Upper lobe of right lung (tissue), 1 donor: ENCODE data around the gene RIOX2. TPM values are rescaled to one million over a fixed set of nuclear protein-coding genes. Genes with fewer than 3 reads are reported as not detected.
A peak's percentile ranks its signal among the peaks of the same experiment; 100 is the strongest.

Experiments used
- ATAC-seq: fragments of 200-7000 bp; cut with Tn5 transposase; one replicate; pipeline ENCODE4 v1.9.1; 2020; ENCODE audit warnings: mild to moderate bottlenecking, moderate library complexity
- DNase-seq: peaks from one replicate; pipeline ENCODE4 v3.0.0-alpha.2; 2020
- H3K27ac ChIP-seq: fragments of 200-600 bp; one replicate; pipeline ENCODE4 v1.8.0; 2022
- H3K27me3 ChIP-seq: fragments of 200-600 bp; one replicate; pipeline ENCODE4 v1.8.0; 2022; ENCODE audit warnings: mild to moderate bottlenecking
- H3K36me3 ChIP-seq: fragments of 200-600 bp; one replicate; pipeline ENCODE4 v1.8.0; 2022
- H3K4me1 ChIP-seq: fragments of 200-600 bp; one replicate; pipeline ENCODE4 v1.8.0; 2022
- H3K4me3 ChIP-seq: fragments of 200-600 bp; one replicate; pipeline ENCODE4 v1.8.0; 2022; ENCODE audit warnings: mild to moderate bottlenecking
- H3K9me3 ChIP-seq: fragments of 200-600 bp; one replicate; pipeline ENCODE4 v1.8.0; 2022
- CTCF ChIP-seq: fragments of 200-600 bp; IDR thresholded peaks from one replicate; pipeline ENCODE4 v1.8.0; 2022; ENCODE audit warnings: antibody characterized with exemption
- intact Hi-C: fragments of 100-400 bp; cut with DNase I; formaldehyde crosslinking; loops from one replicate; pipeline ENCODE4 v1.11.0; 2022
- total RNA-seq: library from RNA; stranded (reverse); fragmentation: NEBNext Ultra II Directional; extraction: Animal tissue kit (Norgen Biotek cat#: 25700); gene quantifications from one replicate; pipeline ENCODE4 v1.2.1, GENCODE V29; 2021
- donor health status: DM: no; HTN: yes; CAD: no; lungs with severe emphysema.

Gene RIOX2
- total RNA-seq, 1 donor from 2014 or later: 20.5 TPM

DNA sequence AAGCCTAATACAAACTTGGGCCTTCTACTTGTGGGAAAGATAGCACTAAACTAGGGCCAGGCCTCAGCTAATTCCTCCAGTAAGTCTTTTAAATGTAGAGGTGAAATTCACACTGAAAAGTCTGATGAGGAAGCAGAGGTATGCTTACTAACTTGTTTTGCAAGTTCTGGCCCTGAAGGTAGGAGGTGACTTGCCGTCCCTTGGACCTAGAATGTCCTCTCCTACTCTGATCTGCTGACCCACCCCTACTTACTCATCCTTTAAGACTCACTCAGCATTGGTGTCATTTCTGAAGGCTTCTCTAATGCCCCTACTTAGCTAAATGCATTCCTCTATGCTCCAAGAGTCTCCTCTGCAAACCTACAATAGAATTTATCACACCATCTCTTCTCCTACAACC is 19.4 kb downstream of the RIOX2 start:
- H3K36me3 ChIP-seq: peaks cover 54% of the 10 kb centered on the region

DNA sequence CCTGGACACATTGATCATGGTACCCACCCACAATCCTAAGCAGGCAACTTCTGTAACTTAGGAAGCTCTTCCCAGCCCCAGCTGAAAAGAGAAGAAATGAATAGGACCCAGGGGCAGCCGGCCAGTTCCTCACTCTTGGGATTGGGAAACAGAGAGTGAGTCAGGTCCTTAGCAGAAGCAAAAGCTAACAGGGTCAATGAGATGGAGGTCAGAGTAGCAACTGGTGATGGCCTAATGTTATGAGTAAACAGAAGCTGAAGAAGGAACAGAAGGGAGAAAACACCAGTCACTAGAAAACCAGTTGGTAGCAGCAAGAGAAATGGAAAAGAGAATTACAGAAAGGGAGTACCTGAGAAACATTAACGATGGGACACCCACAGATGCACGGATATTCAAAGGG is 20.0 kb downstream of the RIOX2 start:
- Histone ChIP-seq H3K4me3 (no peak overlapping the region), H3K36me3 (peaks cover 59% of the 10 kb centered on the region), H3K27me3 (no peaks in the 10 kb centered on the region), H3K4me1 (no peaks in the 10 kb centered on the region), H3K27ac (peak overlapping the region; percentile 28), H3K9me3 (no peaks in the 10 kb centered on the region)
- peak; percentile 72 for DNase-seq
- intact Hi-C loops: no loop called here
- no peak for TF ChIP-seq CTCF
- peak; percentile 91 for ATAC-seq

More for the DNA sequence above, 19.4 kb downstream of the RIOX2 start:
- DNase-seq: no peak
- H3K9me3 ChIP-seq: no peaks in the 10 kb centered on the region
- H3K27ac ChIP-seq: peak overlapping the region; percentile 28
- no peak for TF ChIP-seq CTCF
- intact Hi-C loops: no loop called here
- no peaks in the 10 kb centered on the region for H3K27me3 ChIP-seq
- no peaks in the 10 kb centered on the region for H3K4me1 ChIP-seq
- H3K4me3 ChIP-seq: no peak overlapping the region
- no peak for ATAC-seq

- Histone ChIP-seq H3K36me3 (peaks cover 74% of the 10 kb centered on the region), H3K27me3 (no peaks in the 10 kb centered on the region), H3K9me3 (no peaks in the 10 kb centered on the region), H3K4me3 (no peak overlapping the region), H3K4me1 (no peaks in the 10 kb centered on the region), H3K27ac (no peak overlapping the region)
- intact Hi-C loops: no loop called here
- TF ChIP-seq CTCF: no peak
- no peak for DNase-seq
- no peak for ATAC-seq
Measured at GRCh38 chr3:97950360-97950759, 21.9 kb downstream of the RIOX2 start.

- Histone ChIP-seq H3K4me3 (no peak overlapping the region), H3K27ac (no peak overlapping the region), H3K4me1 (no peaks in the 10 kb centered on the region), H3K36me3 (peaks cover 78% of the 10 kb centered on the region), H3K9me3 (no peaks in the 10 kb centered on the region), H3K27me3 (no peaks in the 10 kb centered on the region)
- no peak for ATAC-seq
- TF ChIP-seq CTCF: no peak
- DNase-seq: no peak
- intact Hi-C loops: no loop called here
Measured at GRCh38 chr3:97949743-97950142, 22.5 kb downstream of the RIOX2 start.

- Histone ChIP-seq H3K9me3 (no peaks in the 10 kb centered on the region), H3K36me3 (peaks cover 77% of the 10 kb centered on the region)
- DNase-seq: no peak
Measured at GRCh38 chr3:97949110-97949485, 23.1 kb downstream of the RIOX2 start.

More at GRCh38 chr3:97949110-97949485, 23.1 kb downstream of the RIOX2 start:
- no peaks in the 10 kb centered on the region for H3K4me1 ChIP-seq
- H3K4me3 ChIP-seq: no peak overlapping the region
- ATAC-seq: no peak
- intact Hi-C loops: no loop called here
- no peak overlapping the region for H3K27ac ChIP-seq
- no peaks in the 10 kb centered on the region for H3K27me3 ChIP-seq
- no peak for TF ChIP-seq CTCF
